ENCODE measurements around the gene ERLIN1.
A peak's percentile ranks its signal among the peaks of the same experiment; 100 is the strongest.

The ERLIN1 gene

GRCh38 chr10:100153239-100153825, 32.5 kb downstream of the ERLIN1 start:
- DNase-seq (ENCODE audit: low read depth in 1 of 2, low spot score in 1 of 2), result no peak
- Histone ChIP-seq H3K4me3 (replicated peaks; ENCODE audit: insufficient read depth, low read length) (no peak overlapping the region), H3K27me3 (ENCODE audit: insufficient read depth, poor library complexity, severe bottlenecking) (no peaks in the 10 kb centered on the region), H3K27ac (replicated peaks) (no peak overlapping the region)
- TF ChIP-seq GABPA (IDR thresholded peaks at IDR 0.05; ENCODE audit: low read depth), result no peak
- no peak for TF ChIP-seq POLR2AphosphoS5 (IDR thresholded peaks at IDR 0.05; ENCODE audit: low read depth)
- no peak for TF ChIP-seq SPI1 (IDR thresholded peaks at IDR 0.05; ENCODE audit: borderline replicate concordance, low read depth)
- no peak for TF ChIP-seq REST (IDR thresholded peaks at IDR 0.05; ENCODE audit: insufficient replicate concordance, low read depth)
- no peak for TF ChIP-seq CTCF (IDR thresholded peaks at IDR 0.05; ENCODE audit: insufficient read depth, low read length)

- Histone ChIP-seq H3K27ac (replicated peaks) (no peak overlapping the region), H3K27me3 (ENCODE audit: insufficient read depth, poor library complexity, severe bottlenecking) (no peaks in the 10 kb centered on the region), H3K4me3 (replicated peaks; ENCODE audit: insufficient read depth, low read length) (no peak overlapping the region)
- no peak for DNase-seq (ENCODE audit: low read depth in 1 of 2, low spot score in 1 of 2)
- TF ChIP-seq REST (IDR thresholded peaks at IDR 0.05; ENCODE audit: insufficient replicate concordance, low read depth) (no peak), POLR2AphosphoS5 (IDR thresholded peaks at IDR 0.05; ENCODE audit: low read depth) (0 out of 2 replicates have a peak, but pooled peaks have one; percentile 8), CTCF (IDR thresholded peaks at IDR 0.05; ENCODE audit: insufficient read depth, low read length) (no peak)
Measured at GRCh38 chr10:100151723-100152300, 34.0 kb downstream of the ERLIN1 start.

- Histone ChIP-seq H3K27me3 (ENCODE audit: insufficient read depth, poor library complexity, severe bottlenecking) (no peaks in the 10 kb centered on the region), H3K27ac (replicated peaks) (peak overlapping the region; percentile 32; the same call in 1 of the 2 replicates), H3K4me3 (replicated peaks; ENCODE audit: insufficient read depth, low read length) (no peak overlapping the region)
- peak; percentile 55 to 61 for DNase-seq (ENCODE audit: low read depth in 1 of 2, low spot score in 1 of 2)
- TF ChIP-seq POLR2AphosphoS5 (IDR thresholded peaks at IDR 0.05; ENCODE audit: low read depth), result peak; percentile 31; the same call in 1 of the 2 replicates
- no peak for TF ChIP-seq CTCF (IDR thresholded peaks at IDR 0.05; ENCODE audit: insufficient read depth, low read length)
Measured at GRCh38 chr10:100148353-100149211, 37.2 kb downstream of the ERLIN1 start.

Data from HL-60 (cell line).